GM23248 (cell line): ENCODE measurements around the gene FARP1. TPM values are rescaled to one million over a fixed set of nuclear protein-coding genes. Genes with fewer than 3 reads are reported as not detected.

Source experiments
- DNase-seq: peaks from one replicate; pipeline ENCODE4 v3.0.0-alpha.2; 2015
- H2AFZ ChIP-seq: fragments of 200-600 bp; sonication (generic); 2 replicates; pipeline ENCODE4 v1.6.1; 2016; ENCODE audit warnings: antibody characterized with exemption
- H3F3A ChIP-seq: fragments of 200-600 bp; sonication (generic); 2 replicates; pipeline ENCODE4 v1.6.1; 2016; ENCODE audit warnings: mild to moderate bottlenecking, antibody characterized with exemption, mixed run types; ENCODE audit not compliant: insufficient read depth
- H3K27ac ChIP-seq: fragments of 200-600 bp; sonication (generic); 2 replicates; pipeline ENCODE4 v1.5.1; 2016; ENCODE audit warnings: mild to moderate bottlenecking
- H3K27me3 ChIP-seq: fragments of 200-600 bp; sonication (generic); replicated peaks from 2 replicates; pipeline ENCODE4 v1.6.1; 2016; ENCODE audit warnings: mild to moderate bottlenecking; ENCODE audit not compliant: insufficient read depth
- H3K36me3 ChIP-seq: fragments of 200-600 bp; sonication (generic); 2 replicates; pipeline ENCODE4 v1.6.1; 2016; ENCODE audit warnings: low read depth, mild to moderate bottlenecking
- H3K4me1 ChIP-seq: fragments of 200-600 bp; sonication (generic); 2 replicates; pipeline ENCODE4 v1.6.1; 2016; ENCODE audit warnings: mild to moderate bottlenecking; ENCODE audit not compliant: insufficient read depth
- H3K4me2 ChIP-seq: fragments of 200-600 bp; sonication (generic); one replicate; pipeline ENCODE4 v1.6.1; 2016; ENCODE audit warnings: mild to moderate bottlenecking; ENCODE audit not compliant: unreplicated experiment
- H3K4me3 ChIP-seq: fragments of 200-600 bp; sonication (generic); 2 replicates; pipeline ENCODE4 v1.5.1; 2016; ENCODE audit warnings: mild to moderate bottlenecking
- H3K79me2 ChIP-seq: fragments of 200-600 bp; sonication (generic); 2 replicates; pipeline ENCODE4 v1.6.1; 2016; ENCODE audit warnings: mild to moderate bottlenecking; ENCODE audit not compliant: insufficient read depth
- H3K9ac ChIP-seq: fragments of 200-600 bp; sonication (generic); 2 replicates; pipeline ENCODE4 v1.6.1; 2016; ENCODE audit warnings: mild to moderate bottlenecking
- H3K9me2 ChIP-seq: fragments of 200-600 bp; sonication (generic); 2 replicates; pipeline ENCODE4 v1.6.1; 2016; ENCODE audit warnings: mixed run types, mild to moderate bottlenecking, moderate library complexity; ENCODE audit not compliant: insufficient read depth
- H3K9me3 ChIP-seq: fragments of 200-600 bp; sonication (generic); one replicate; pipeline ENCODE4 v1.6.1; 2017; ENCODE audit warnings: low read depth
- H4K20me1 ChIP-seq: fragments of 200-600 bp; sonication (generic); 2 replicates; pipeline ENCODE4 v1.6.0; 2016; ENCODE audit not compliant: insufficient read depth
- EZH2 ChIP-seq: fragments of 200-600 bp; sonication (generic); IDR thresholded peaks from 2 replicates; pipeline ENCODE4 v1.6.1; 2018; ENCODE audit warnings: antibody characterized with exemption, mild to moderate bottlenecking; ENCODE audit not compliant: insufficient read depth, poor library complexity, severe bottlenecking
- EZH2phosphoT487 ChIP-seq: fragments of 200-600 bp; sonication (generic); IDR thresholded peaks from 2 replicates; pipeline ENCODE4 v1.6.1; 2018; ENCODE audit warnings: antibody characterized with exemption, moderate library complexity, mild to moderate bottlenecking, low read depth; ENCODE audit not compliant: insufficient read depth
- WGBS, 2 experiments: methylation state at CpG; one replicate each; pipeline ENCODE4 v1.1.6; 2015 to 2017; ENCODE audit warnings: low lambda C conversion rate in 2 of 2, low coverage in 1 of 2; ENCODE audit errors: missing lambda C conversion rate in 2 of 2; 5-methylcytosine and 5-hydroxymethylcytosine counted together
- in situ Hi-C: fragments of 300-500 bp; cut with MboI; formaldehyde crosslinking; loops from 2 replicates; pipeline ENCODE4 v1.15.0; 2020
- polyA plus RNA-seq: library from polyadenylated mRNA; unstranded; fragments of >200 nt; fragmentation: Nextera tagmentation; extraction: Ambion mirVana; gene quantifications from 2 replicates; pipeline ENCODE4 v1.2.1, GENCODE V29; 2016
- total RNA-seq: library from RNA; depleted of rRNA; stranded (reverse); fragments of >200 nt; shearing (Covaris generic); gene quantifications from 2 replicates; pipeline ENCODE4 v1.2.3, GENCODE V29; 2014

The FARP1 gene
- total and polyA plus RNA-seq, 2 experiments from 2014 or later: 53.7 to 56.6 TPM

GRCh38 chr13:98428256-98428966 lies 285.5 kb downstream of the FARP1 start:
- H3K27ac ChIP-seq: no peak overlapping the region
- in situ Hi-C loops: no loop called here
- H3K4me2 ChIP-seq: no peak overlapping the region
- no peaks in the 10 kb centered on the region for H3K9me2 ChIP-seq
- 83% methylated on average over 15 of the region's 15 CpGs for WGBS, 2 experiments
- peak; percentile 36 for DNase-seq
- H3F3A ChIP-seq: no peaks in the 10 kb centered on the region
- no peaks in the 10 kb centered on the region for H4K20me1 ChIP-seq
- no peak overlapping the region for H3K4me3 ChIP-seq
- no peaks in the 10 kb centered on the region for H3K27me3 ChIP-seq
- peaks cover 27% of the 10 kb centered on the region; the same call in 1 of the 2 replicates for H3K36me3 ChIP-seq
- no peaks in the 10 kb centered on the region for H3K9me3 ChIP-seq
- TF ChIP-seq EZH2phosphoT487 (no peak), EZH2 (no peak)
- no peaks in the 10 kb centered on the region for H3K79me2 ChIP-seq
- H3K4me1 ChIP-seq: no peaks in the 10 kb centered on the region
- no peak overlapping the region for H2AFZ ChIP-seq
- H3K9ac ChIP-seq: no peak overlapping the region

GRCh38 chr13:98429081-98429480 lies 286.2 kb downstream of the FARP1 start:
- Histone ChIP-seq H3K4me2 (no peak overlapping the region), H3K27ac (no peak overlapping the region), H3K4me1 (no peaks in the 10 kb centered on the region), H3K27me3 (no peaks in the 10 kb centered on the region), H3F3A (no peaks in the 10 kb centered on the region), H3K36me3 (peaks cover 27% of the 10 kb centered on the region; the same call in 1 of the 2 replicates), H3K79me2 (no peaks in the 10 kb centered on the region), H2AFZ (no peak overlapping the region), H4K20me1 (no peaks in the 10 kb centered on the region), H3K9me3 (no peaks in the 10 kb centered on the region), H3K9me2 (no peaks in the 10 kb centered on the region), H3K4me3 (no peak overlapping the region), H3K9ac (no peak overlapping the region)
- in situ Hi-C loops: no loop called here
- TF ChIP-seq EZH2: no peak
- TF ChIP-seq EZH2phosphoT487: no peak
- DNase-seq: no peak
- WGBS, 2 experiments: 89 to 98% methylated on average over 9 to 10 of the region's 10 CpGs

GRCh38 chr13:98429531-98429930 lies 286.6 kb downstream of the FARP1 start:
- no peaks in the 10 kb centered on the region for H3K9me3 ChIP-seq
- no peaks in the 10 kb centered on the region for H3K79me2 ChIP-seq
- DNase-seq: no peak
- TF ChIP-seq EZH2phosphoT487: no peak
- TF ChIP-seq EZH2: no peak
- no peak overlapping the region for H2AFZ ChIP-seq
- H3K36me3 ChIP-seq: peaks cover 26% of the 10 kb centered on the region; the same call in 1 of the 2 replicates
- no peaks in the 10 kb centered on the region for H3F3A ChIP-seq
- H4K20me1 ChIP-seq: no peaks in the 10 kb centered on the region
- H3K27ac ChIP-seq: no peak overlapping the region
- 92 to 95% methylated on average over 7 of the region's 7 CpGs for WGBS, 2 experiments
- in situ Hi-C loops: no loop called here
- H3K9ac ChIP-seq: no peak overlapping the region
- H3K4me3 ChIP-seq: no peak overlapping the region
- no peaks in the 10 kb centered on the region for H3K4me1 ChIP-seq
- H3K9me2 ChIP-seq: no peaks in the 10 kb centered on the region
- no peaks in the 10 kb centered on the region for H3K27me3 ChIP-seq
- H3K4me2 ChIP-seq: no peak overlapping the region

- H3K4me1 ChIP-seq: no peaks in the 10 kb centered on the region
- no peak overlapping the region for H3K4me2 ChIP-seq
- H3K9me2 ChIP-seq: no peaks in the 10 kb centered on the region
- H3K9ac ChIP-seq: no peak overlapping the region
- H3K4me3 ChIP-seq: no peak overlapping the region
- H3K27me3 ChIP-seq: no peaks in the 10 kb centered on the region
- peaks cover 20% of the 10 kb centered on the region; the same call in 1 of the 2 replicates for H3K36me3 ChIP-seq
- DNase-seq: no peak
- 73 to 81% methylated on average over 11 of the region's 11 CpGs for WGBS, 2 experiments
- H3F3A ChIP-seq: no peaks in the 10 kb centered on the region
- no peak overlapping the region for H2AFZ ChIP-seq
- no peak overlapping the region for H3K27ac ChIP-seq
- in situ Hi-C loops: no loop called here
- no peaks in the 10 kb centered on the region for H3K9me3 ChIP-seq
- no peaks in the 10 kb centered on the region for H3K79me2 ChIP-seq
- H4K20me1 ChIP-seq: no peaks in the 10 kb centered on the region
- TF ChIP-seq EZH2: no peak
- no peak for TF ChIP-seq EZH2phosphoT487
Observed at GRCh38 chr13:98429977-98430736, 287.3 kb downstream of the FARP1 start.
